GM18517 (cell line): ENCODE results near the gene ZDHHC1.

Experiments
- ATAC-seq: cut with Tn5 transposase; IDR thresholded peaks from one replicate; pipeline ENCODE4 v1.9.1; 2021; ENCODE audit warnings: mild to moderate bottlenecking, moderate library complexity; ENCODE audit not compliant: unreplicated experiment

ZDHHC1 gene

DNA sequence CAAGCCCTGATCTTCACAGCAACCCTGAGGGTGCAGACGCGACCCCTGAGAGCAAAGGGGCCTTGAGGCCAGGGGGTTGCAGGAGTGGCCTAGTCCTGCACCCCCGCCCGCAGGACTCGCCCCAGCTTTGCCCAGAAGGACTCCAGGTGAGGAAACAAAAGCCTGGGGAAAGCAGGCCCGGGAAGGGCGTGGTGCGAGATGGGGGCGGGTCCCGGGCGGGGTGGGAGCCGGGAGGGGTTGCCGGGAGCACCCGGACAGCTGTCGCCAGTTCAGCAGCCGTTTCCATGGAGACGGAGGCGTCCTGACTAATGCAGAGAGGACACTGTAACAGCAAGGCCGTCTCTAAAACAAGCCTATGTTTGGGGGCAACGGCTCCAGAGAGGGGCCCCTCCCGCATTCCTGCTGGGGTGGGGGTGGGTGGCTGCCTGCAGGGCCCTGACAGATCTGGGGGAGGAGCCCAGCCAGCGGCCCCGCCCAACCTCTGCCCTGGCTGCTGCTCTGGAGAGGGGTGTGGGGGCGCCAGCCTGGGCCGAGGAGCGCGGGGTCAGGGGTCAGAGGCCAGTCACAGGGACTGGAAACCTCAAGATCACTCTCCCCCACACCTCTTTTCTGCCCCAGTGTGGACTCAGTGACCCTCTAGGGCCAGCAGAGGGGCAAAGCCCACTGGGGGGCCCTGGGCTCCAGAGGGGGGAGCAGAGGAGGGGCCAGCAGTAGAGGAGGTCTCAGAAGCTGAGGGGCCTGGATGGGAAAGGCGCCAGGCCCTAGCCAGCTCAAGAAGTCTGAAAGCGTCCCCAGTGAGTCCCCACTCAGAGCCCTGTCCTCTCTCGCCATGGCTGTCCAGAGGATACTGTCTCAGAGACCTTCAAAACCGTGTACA is 19.9 kb downstream of the ZDHHC1 start:
- no peak for ATAC-seq

DNA sequence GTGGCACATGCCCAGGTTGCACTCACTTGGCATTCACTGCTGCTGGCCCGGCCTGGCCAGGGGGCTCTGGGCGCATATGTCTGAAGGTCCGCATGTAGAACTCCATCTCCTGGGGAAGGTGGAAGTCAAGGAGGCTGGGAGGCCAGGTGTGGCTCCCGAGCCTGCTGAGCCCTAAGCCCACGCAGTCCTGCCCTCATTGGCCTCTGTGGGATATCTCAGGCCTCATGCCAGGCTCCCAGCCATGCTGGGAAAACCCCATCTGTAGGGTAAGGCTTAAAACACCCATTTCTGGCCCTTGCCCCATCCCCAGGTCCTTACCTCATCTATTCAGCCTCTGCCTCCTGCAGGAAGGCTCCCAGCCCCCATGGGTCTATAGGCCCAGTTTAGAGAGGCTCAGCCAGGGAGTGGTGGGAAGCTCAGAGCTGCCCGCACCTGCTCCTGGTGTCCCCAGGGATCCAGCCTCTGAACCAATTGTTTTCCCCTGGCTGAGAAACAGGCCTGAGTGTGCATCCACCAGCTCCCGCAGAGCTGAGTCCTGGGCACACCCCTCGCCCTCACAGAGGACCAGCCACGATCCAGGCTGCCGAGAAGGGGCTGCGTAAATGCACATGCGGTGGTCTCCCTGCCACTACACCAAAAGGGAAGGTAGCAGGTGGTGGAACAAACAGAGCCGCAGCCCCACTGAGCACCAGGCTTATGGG is 20.7 kb downstream of the ZDHHC1 start:
- ATAC-seq = no peak

DNA sequence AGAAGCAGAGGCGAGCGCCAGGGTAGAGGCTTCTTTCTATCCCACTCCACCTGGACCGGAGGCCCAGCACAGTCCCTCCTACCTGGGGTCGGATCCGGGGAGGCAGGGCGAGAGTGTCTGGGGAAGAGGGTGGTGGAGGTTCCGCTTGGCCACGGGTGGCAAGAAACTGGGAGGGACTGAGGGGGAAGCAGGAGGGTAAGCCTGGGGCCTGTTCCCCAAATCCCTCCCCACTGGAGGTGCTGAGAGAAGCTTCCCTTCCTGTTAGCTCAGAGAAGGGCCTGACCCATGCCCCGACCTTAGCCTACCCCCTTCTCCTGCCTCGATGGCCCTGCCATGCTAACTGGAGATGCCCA is 21.2 kb downstream of the ZDHHC1 start:
- no peak for ATAC-seq

DNA sequence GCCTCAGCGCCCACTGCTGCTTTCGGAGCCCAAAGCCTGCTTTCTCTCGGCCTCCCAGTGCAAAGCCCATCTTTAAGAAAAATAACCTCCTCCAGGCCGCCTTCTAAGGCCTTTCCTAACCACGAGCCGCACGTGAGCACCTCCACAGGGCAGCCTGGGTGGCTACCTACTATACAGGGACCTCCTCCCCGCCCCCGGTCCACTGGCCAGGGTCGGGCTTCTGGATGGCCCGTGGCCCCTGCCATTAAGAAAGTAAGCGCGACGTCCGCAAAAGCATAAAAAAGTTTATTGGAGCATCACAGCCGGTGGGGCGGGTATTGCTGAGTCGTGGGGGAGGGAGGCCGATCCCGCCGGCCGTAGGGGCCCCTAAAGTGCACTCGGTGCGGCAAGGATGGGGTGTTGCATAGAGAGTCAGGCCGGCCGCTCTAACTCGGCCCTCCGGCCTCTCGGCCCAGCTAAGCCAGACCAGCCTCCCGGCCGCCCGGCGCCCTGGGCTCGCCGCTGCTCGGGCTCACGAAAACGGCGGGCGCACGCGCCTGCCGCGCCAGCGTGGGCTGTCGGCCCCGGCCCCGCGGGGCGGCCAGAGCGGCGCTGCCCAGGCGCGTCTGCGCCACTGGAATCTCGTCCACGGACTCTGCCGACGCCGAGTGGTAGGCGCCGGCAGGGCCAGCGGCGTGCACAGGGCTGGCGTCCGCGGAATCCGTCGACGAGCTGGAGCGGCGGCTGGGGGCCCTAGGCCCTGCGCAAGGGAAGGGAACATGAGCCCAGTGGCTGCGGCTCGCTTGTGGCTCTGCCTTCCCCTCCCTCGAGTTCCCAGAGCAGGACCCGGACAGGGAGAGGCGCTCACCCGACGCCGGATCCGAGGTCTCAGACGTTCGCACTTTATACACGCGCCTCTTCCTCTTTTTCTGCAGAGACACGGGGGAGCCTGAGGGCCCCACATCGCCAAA is 21.8 kb downstream of the ZDHHC1 start:
- no peak for ATAC-seq

DNA sequence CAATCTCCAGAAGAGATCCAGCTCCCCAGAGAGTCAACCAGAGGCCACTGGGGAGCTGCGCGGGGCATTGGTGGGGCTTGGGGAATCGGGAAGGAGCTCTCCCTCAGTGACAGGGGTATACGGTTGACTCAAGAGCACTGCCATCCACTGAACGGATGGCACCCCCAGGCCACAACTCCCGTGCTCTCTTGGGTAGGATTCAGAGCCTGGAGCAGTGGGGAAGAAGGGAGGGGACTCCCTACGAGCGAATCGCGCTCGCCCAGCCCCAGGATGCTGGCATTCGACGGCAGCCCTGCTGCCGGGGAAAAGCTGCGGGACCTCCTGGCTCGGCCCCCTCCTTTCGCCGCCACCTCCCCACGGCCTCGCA is 22.5 kb downstream of the ZDHHC1 start:
- no peak for ATAC-seq

DNA sequence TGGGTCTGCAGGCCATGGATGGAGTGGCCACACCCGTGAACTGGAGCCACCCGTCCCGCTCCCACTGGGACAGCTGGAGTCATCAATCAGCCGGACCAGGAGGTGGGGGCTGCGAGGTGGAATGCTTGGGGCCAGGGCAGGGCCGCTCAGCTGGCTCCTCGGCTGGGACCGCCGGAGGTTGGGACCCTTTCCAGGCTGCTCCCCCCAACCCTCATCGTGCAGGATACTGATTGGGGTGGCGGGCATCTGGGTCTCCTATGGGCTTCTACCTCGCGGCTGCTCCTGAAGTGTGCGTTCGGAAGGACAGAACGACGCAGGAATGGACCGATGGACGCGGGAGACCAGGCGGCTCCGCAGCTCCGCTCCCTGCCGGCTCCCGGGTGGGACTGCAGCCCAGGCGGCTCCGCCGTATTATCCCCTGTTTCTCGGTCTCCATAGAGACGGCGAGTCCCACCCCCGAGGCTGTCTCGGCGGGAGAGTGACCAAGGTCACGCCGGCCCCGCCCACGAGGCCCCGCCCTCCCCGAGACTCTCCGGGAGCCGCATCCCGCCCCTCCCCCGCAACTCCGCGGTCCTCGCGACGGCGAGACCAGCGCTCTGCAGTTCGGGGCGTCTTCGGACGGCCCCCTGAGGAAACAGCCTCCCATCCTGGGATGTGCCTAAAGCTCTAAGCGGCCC is 23.0 kb downstream of the ZDHHC1 start, which contains the start of gene TPPP3:
Gene TPPP3, minus strand, starts transcription at position 388 of the 677 bp plus-strand sequence. CDS start 2,387 bp downstream, outside the sequence.
- ATAC-seq = no peak

DNA sequence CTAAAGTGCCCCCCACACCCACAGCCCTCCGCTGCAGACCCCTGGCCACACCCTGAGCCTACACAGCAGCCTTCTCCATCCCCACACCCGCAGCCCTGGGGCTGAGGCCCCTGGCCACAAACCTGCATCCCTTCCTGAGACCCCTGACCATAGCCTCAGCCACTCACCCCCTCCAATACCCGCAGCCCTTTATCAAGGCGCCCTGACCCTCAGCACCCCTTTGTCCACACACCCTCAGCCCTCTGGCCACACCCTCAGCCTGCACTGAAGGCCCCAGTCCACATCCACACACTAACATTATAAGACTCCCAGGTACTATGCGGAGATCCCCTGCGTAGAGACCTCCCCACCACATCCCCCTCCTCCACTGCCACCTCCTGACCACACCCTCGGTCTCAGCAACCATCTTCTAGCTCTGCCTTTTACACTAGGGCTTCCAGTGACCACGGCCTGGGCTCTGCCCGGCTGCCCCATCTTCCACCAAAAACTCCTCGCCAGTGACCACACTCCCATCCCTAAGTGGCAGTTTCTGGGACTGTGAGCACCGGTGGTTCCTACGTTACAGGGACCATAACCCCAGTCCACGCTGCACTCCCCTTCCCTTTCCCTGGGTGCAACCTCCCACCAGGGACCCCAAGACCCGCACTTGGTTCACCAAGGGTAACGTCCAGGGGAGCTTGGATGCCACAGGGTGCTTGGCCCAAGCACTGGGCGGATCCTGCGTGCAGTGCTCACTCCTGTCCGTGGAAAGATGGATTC is 23.8 kb downstream of the ZDHHC1 start:
- ATAC-seq = no peak

DNA sequence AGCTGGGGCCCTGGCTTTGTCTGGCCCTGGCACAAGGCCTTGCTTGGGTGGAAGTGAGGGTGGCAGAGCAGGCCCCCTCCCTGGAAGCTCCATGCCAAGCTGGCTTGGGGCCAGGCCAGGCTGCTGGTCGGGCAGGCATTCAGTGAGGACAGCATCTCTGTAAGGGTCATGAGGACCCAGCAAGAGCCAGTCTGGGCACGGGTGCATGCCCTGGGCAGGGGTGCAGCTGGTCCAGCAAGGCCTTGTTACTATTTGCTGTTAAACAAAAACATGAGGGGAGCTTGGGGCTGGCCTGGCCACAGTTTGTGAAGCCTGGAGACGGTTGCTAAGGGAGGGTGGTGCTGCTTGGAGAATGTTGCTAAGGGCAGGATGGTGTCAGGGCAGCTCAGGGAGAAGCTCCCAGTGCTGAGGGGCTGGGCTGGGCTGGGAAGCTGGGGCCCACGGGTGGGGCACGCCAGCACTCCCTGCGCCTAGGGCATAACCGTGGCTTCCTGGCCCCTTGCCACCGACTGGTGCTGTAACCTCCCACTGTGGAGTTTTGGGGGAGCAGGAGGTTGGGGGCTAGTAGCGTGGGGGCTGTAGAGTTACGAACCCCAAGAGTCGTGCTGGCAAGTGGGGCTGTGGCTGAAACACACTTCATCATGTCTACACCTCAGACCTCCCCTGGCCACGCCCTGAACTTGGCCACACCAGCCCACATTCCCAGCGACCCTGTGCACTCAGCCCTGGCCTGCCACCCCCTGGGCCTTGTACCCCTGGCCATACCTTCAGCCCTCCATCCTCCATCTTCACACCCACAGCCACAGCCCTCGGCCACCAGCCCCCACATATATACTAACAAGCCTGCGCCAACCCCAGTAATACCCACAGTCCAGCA is 24.6 kb downstream of the ZDHHC1 start:
- no peak for ATAC-seq

DNA sequence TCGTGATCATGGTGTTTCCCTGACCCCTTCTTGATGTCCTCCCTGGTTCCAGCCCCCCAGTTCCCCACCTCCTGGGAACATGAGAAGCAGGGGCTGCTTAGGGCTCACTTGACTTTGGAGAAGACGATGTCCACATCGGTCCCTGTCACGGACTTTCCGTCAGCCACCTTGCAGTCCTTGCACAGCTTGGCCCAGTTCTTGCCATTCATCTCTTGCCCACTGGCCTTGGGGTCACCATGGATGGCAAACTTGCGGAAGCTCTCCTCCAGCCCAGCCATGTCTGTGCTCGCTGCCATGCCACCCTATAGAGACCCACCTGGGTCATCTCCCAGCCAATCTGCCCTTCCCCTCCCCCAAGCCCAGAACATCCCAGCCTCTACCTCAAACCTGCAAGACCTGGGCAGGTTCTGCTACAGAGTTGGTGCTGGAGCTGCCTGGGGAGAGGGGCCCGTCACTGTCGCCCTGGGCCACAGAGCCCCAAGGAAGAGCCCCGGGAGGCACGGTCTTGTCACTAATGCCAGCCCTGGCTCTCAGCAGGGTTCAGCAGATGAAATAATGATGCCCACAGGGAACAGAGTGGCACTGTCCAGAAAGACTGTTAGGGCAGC is 25.4 kb downstream of the ZDHHC1 start:
- no peak for ATAC-seq

DNA sequence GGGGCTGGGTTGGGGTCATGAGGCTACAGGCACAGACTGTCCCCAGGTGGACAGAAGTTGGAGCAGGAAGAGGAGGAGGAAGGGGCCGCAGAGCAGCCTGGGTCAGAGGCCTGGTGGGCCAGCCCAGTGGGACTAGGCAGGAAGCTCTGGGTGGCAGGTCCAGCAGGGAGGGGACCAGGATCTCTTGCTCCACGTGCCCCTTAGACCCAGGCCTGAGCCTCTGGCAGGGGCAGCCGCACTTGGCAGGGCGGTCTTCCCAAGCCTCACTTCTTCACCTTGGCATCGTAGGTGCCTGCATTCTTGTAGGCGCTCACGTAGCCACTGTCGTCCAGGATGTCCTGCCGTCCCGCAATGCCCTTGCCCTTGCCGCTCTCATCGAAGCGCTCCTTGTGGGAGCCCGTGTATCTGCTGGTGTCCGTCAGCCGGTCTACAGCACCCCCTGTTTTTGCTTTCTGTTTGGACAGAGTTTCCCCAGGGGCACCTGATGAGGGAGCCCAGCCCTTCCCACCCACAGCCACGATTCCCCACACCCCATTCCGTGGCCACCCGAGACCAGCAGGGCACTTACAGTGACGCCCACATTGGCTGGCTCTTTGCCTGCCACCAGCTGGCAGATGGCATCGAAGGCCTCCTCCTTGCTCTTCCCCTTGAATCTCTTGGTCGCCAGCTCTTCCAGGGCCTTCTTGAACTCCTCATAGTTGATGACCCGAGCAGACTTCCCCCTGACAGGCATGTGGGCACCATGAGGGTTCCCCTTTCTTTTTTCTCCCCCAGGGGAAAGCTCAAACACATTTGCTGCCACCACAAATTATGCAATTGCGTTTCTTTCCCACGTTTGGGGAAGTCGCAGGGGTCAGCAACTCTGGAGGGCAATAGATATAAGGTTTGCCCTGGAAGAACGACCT is 26.1 kb downstream of the ZDHHC1 start:
- ATAC-seq = no peak

DNA sequence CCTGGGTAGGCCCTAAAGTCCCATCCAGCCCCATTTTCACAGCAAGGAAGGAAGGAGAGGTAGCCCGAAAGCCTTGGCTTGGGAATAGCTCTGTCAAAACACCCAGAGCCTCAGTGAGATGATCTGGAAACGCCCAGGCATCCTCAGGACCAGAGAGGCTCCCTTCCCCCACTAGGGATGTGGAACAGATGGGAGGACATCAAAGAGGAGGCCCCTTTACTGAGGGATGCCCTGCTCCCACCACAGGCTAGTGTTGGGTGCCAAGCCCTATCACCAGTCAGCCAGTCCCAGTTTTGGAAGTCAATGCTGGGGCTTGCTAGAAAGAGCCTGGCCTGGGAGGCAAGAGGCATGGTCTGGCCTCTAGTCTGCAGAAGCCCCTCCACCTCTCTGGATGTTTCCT is 27.7 kb downstream of the ZDHHC1 start:
- no peak for ATAC-seq

DNA sequence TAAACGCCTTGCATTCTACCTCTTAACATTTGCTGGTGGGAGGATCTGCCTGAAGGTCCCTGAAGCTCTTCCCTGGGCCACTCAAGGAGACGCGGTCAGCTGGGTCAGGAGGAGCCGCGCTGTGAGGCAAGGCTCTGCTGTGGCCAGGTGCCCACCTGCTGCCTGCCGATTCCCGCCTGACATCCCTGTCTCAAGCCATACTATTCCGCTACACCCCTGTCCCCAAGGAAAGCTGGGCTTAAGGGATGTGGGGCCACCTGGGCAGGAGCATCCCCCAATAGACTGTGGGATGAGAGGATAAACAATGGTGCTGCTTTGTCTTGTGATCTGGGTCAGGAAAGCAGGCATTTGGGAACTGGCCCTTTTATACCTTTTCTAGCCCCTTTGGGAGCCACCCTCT is 28.1 kb downstream of the ZDHHC1 start:
- no peak for ATAC-seq

DNA sequence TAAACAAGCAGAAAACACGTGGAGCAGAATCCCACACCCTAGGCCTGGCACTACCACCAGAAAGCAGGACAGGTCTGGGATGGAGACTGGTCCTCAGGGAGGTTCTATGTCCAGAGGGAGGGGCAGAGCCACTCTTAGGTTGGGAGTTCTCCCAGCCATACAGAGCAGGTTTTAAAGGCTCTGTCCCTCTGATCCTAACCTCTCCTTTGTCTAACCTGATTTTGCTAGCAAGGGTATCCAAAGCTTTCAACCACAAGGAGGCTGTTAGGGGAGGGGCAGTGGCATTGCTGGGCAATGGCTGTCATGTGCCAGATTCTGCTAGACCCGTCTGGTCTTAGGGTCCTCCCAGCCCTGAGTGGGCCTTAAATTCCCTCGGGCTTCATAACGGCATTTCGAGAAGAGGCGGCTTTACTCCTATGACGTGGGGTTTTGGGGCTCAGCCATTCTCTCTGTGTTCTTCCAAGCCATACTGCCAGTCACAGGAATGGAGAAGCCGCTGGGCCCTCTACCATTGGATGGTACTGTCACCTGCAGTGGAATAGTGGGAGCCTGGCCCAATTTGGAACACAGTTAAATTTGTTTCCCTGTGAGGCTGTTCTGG is 28.7 kb downstream of the ZDHHC1 start:
- ATAC-seq = no peak

DNA sequence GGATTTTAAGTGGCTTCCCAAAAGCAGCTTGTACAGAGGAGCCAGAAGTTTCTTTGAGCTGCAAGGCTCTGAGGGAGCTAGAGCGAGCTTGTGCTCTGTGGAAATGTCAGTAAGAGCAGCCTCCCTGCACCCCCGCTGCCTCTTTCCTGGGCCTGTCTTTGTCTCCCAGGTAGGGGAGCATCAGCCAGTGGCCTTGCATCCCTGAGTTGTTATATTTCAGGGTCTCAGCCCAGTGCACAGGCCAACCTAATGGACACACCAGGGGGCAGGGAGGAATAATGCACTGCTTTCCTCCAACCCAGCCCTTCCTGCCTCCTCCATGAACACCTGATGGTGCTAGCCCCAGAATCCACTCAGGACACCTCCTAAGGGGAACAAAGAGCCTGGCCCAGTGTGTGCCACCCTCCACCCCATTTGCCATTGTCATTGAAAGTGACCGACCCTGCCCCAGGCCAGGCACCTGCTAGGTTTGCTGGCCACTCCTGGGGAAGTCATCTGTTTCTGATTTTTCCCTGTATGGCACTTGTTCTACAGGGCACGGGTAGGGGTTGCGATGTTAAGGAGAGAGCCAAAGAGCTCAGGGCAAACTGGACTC is 29.3 kb downstream of the ZDHHC1 start:
- ATAC-seq = no peak

DNA sequence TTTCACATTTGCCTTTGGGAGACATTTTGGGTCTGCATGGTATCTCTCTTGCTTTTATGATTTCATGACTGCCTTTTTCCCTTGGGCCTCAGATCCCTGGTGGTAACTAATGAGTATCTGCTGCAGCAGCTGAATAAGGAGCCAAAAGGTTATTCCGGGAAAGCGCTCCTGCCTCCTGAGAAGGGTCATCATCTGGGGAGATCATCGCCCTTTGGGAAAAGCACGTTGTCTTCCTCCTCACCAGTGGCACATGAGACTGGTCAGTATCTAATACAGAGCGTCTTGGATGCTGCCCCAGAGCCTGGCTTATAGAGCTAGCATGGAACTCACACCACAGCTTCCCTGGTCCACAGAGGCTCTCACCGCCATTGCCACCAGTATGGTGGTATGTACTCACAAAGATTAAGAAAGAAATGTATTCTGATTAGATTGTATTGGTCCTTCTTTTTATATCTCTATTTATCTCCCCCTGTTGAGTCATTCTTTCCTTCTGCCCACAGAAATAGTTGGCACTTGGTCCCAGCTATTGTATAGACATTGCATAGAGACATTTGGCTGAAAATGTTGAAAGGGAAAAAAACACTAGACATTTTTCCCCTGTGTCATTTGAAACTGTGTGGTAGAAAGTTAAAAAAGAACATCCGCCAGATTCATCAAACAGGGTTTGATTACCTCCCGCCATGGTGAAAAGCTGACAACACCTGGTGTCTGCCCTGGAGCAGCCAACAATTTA is 31.3 kb downstream of the ZDHHC1 start:
- no peak for ATAC-seq

DNA sequence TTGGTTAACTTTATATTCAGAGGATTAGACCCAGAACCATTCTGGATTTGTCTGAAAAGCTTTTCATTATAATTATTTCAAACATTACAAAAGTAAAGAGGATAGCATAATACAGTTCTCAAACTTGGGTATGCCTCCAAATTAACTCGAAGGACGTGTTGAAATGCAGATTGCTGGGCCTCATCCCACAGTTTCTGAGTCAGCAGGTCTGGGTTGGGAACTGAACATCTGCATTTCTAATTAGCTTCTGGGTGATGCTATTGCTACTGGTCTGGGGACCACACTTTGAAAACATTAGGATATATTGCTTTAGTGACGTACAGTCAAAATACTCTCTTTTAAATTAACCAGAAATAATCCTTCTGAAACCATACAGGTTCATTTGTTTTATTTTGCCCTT is 33.0 kb downstream of the ZDHHC1 start:
- no peak for ATAC-seq
